Astrocyte of the spinal cord (primary cell): Measurements from ENCODE around the gene CDC40.

ENCODE experiments used
- DNase-seq: peaks from one replicate; pipeline ENCODE4 v3.0.0; 2011; ENCODE audit warnings: low read depth, low spot score
- H3K4me3 ChIP-seq: 2 replicates; pipeline ENCODE4 v1.5.1; 2011; ENCODE audit warnings: low read depth, mild to moderate bottlenecking, low read length, moderate library complexity
- CTCF ChIP-seq: IDR thresholded peaks from 2 replicates; pipeline ENCODE4 v1.5.1; 2012; ENCODE audit warnings: low read depth, mild to moderate bottlenecking, low read length, inconsistent platforms
- in situ Hi-C: cut with HindIII; loops from 2 replicates; pipeline ENCODE4 v1.10.0; 2017; ENCODE audit warnings: low sequenced_read_pairs

Gene CDC40

DNA sequence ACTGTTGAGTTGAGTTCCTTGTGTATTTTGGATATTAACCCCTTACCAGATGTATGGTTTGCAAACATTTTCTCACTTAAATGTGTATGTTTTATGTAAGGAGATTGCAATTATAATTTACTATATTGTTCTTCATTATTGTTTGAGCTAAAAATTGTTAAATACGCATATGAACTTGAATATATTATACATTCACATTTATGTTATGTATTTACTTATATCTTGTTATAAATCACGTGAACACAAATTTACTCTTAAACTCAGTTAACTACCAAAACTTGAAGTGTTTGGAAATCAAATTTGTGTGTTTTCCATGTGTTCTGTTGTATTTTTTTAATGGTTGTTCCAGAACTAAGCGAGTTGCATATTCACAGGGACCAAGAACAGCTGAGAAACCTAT, 18.3 kb downstream of the CDC40 start:
- TF ChIP-seq CTCF: no peak
- in situ Hi-C loops: no loop called here
- no peak overlapping the region for H3K4me3 ChIP-seq

DNA sequence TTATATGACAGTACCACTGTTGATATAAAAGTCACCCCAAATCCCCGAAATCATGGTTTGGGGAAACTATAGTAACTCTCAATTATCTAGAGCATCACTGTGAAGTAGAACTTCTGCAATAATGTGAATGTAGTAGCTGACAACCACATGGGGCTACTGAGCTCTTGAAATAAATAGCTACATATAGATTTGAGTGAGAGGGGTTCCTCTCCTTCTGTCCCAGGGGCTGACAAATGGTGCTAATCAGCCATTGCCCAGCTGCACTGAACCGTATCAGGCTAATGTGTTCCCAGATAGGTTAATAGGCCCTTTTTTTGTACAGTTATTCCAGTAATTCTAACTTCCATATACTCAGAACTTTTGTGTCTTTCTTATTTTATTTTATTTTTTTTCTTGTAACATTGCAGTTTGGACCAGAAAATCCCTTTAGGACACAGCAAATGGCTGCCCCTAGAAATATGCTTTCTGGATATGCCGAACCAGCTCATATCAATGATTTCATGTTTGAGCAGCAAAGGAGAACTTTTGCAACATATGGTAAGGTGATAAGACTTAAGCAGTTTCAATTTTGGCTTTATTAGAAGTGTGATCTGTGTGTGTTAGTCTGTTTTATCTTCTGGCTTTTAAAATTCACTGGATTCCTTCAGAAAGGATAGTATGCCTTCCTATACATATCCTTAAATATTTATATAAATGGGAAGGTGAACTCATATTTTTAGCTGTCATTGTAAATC, 21.1 kb downstream of the CDC40 start:
- no peak for TF ChIP-seq CTCF
- DNase-seq: no peak
- in situ Hi-C loops: no loop called here
- H3K4me3 ChIP-seq: no peak overlapping the region

More for the DNA sequence above, 18.3 kb downstream of the CDC40 start:
- DNase-seq: no peak

DNA sequence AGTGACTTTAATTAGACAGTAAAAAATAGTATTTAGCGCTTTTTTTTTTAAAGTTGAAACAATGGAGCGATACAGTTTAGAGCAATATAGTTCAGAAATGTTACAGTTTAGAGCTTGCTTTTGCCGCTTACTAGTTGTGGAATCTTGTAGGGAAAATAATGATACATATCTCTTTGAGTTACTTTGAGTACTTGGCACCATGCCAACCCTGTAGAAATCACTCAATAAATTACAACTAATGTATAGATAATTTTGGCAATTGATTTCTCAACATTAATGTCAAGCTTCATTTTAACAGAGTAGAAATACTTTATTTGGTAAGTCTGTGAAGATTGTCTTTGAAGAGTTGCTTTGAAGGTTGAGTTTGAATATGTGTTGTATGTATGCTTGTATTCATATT, 27.4 kb downstream of the CDC40 start:
- in situ Hi-C loops: no loop called here
- TF ChIP-seq CTCF: no peak
- H3K4me3 ChIP-seq: no peak overlapping the region
- no peak for DNase-seq

DNA sequence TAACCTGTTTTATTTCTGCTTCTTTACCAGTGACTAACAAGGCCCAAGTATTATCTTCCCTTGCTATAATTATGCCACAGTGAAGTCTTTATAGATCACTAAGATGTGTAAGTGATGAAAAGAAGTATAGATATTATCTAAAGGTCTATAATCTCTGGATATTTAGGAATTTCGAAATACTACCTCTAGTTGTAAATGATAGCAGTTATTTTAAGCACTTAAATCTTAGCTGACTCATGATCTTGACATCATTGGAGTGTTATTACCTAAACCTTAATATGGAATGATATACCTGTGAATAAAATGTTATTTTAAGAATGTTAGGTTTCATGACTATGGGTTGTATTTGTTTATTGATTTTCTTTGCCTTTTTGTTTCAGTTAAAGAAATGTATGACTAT, 31.5 kb downstream of the CDC40 start:
- in situ Hi-C loops: no loop called here
- H3K4me3 ChIP-seq: no peak overlapping the region
- no peak for TF ChIP-seq CTCF
- DNase-seq: no peak

- in situ Hi-C loops: no loop called here
- no peak overlapping the region for H3K4me3 ChIP-seq
- no peak for DNase-seq
- no peak for TF ChIP-seq CTCF
These were observed 34.1 kb downstream of the CDC40 start for GRCh38 chr6:110214338-110214737.

DNA sequence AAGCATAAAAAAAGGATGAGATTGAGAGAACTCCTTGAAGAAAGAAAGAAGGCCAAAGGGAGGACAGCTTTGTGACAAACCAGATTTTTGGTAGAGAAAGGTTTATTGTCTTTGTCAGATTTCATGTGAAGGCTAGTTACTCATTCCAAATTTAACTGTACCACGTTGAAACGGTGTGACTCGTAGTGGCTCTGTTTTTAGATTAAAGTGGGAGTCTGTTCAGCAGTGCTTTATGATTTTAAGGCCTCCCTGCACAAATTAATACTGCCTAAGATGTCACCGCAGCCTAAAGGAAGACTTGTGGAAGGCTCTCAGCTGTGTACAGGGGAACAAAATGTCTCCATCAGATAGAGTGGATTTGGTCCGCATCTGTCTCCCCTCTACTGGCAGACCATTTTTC, 35.9 kb downstream of the CDC40 start:
- no peak overlapping the region for H3K4me3 ChIP-seq
- no peak for TF ChIP-seq CTCF
- DNase-seq: no peak
- in situ Hi-C loops: no loop called here
